MCF 10A (cell line): Measurements from ENCODE around the gene BICD2. TPM values are rescaled to one million over a fixed set of nuclear protein-coding genes. Genes with fewer than 3 reads are reported as not detected.

ENCODE experiments used
- BruUV-seq: library from RNA; stranded (reverse); fragments of 400-500 nt; replicated peaks from 2 replicates; lab custom pipeline; 2021; lab: Mats Ljungman, UMichigan
- CTCF ChIA-PET: fragments of 300-600 bp; sonication (Branson Sonifier 250); formaldehyde crosslinking; extraction: SDS; loops from one replicate; lab custom pipeline; 2021; ENCODE audit warnings: antibody characterized with exemption, inconsistent platforms; lab: Yijun Ruan, JAX
- POLR2A ChIA-PET: fragments of 300-600, 350-650 bp; sonication (Branson Sonifier 250); formaldehyde crosslinking; extraction: SDS; loops from one replicate; lab custom pipeline; 2020; ENCODE audit warnings: antibody characterized with exemption, inconsistent platforms; lab: Yijun Ruan, JAX
- DNase-seq: peaks from one replicate; pipeline ENCODE4 v3.0.0-alpha.2; 2018; ENCODE audit not compliant: unreplicated experiment
- H3K27ac Mint-ChIP-seq: one replicate; pipeline ENCODE4 v1.8.0; 2022; ENCODE audit warnings: mild to moderate bottlenecking, low read depth, mixed read lengths; ENCODE audit not compliant: unreplicated experiment
- H3K27me3 Mint-ChIP-seq: one replicate; pipeline ENCODE4 v1.8.0; 2022; ENCODE audit warnings: mixed read lengths; ENCODE audit not compliant: insufficient read depth, unreplicated experiment
- H3K36me3 Mint-ChIP-seq: one replicate; pipeline ENCODE4 v1.8.0; 2022; ENCODE audit warnings: mild to moderate bottlenecking, moderate library complexity, mixed read lengths; ENCODE audit not compliant: insufficient read depth, unreplicated experiment
- H3K4me1 Mint-ChIP-seq: one replicate; pipeline ENCODE4 v1.8.0; 2022; ENCODE audit warnings: mixed read lengths; ENCODE audit not compliant: insufficient read depth, unreplicated experiment
- H3K4me3 Mint-ChIP-seq: one replicate; pipeline ENCODE4 v1.8.0; 2022; ENCODE audit warnings: mild to moderate bottlenecking, moderate library complexity, mixed read lengths; ENCODE audit not compliant: unreplicated experiment
- H3K9me3 Mint-ChIP-seq: one replicate; pipeline ENCODE4 v1.8.0; 2022; ENCODE audit warnings: mixed read lengths; ENCODE audit not compliant: unreplicated experiment
- CTCF ChIP-seq: fragments of 200-600 bp; IDR thresholded peaks from one replicate; pipeline ENCODE4 v1.8.0; 2022; ENCODE audit warnings: antibody characterized with exemption, mild to moderate bottlenecking; ENCODE audit not compliant: unreplicated experiment
- intact Hi-C: fragments of 100-400 bp; cut with micrococcal nuclease; formaldehyde crosslinking; loops from 2 replicates; pipeline ENCODE4 v1.14.1; 2022
- total RNA-seq: library from RNA; stranded (reverse); gene quantifications from 2 replicates; pipeline ENCODE4 v1.2.3, GENCODE V29; 2022

The BICD2 gene
- total RNA-seq, 1 experiment from 2014 or later, result 23.5 TPM

GRCh38 chr9:92730897-92731296, 33.7 kb downstream of the BICD2 start:
- CTCF ChIA-PET, result no interaction called here
- H3K27ac Mint-ChIP-seq, result no peak overlapping the region
- H3K4me1 Mint-ChIP-seq, result peaks cover 12% of the 10 kb centered on the region
- no peaks in the 10 kb centered on the region for H3K9me3 Mint-ChIP-seq
- intact Hi-C loops, result no loop called here
- H3K4me3 Mint-ChIP-seq, result no peak overlapping the region
- peaks cover 39% of the 10 kb centered on the region for H3K36me3 Mint-ChIP-seq
- no peaks in the 10 kb centered on the region for H3K27me3 Mint-ChIP-seq
- DNase-seq, result no peak
- POLR2A ChIA-PET, result no interaction called here
- BruUV-seq, result no TSS peak
- no peak for TF ChIP-seq CTCF

- intact Hi-C loops, result no loop called here
- H3K27ac Mint-ChIP-seq, result peak overlapping the region; percentile 12
- H3K4me3 Mint-ChIP-seq, result no peak overlapping the region
- no TSS peak for BruUV-seq
- no peaks in the 10 kb centered on the region for H3K27me3 Mint-ChIP-seq
- TF ChIP-seq CTCF, result no peak
- POLR2A ChIA-PET, result interaction anchor here (0.9 kb wide), 1 partner anchor 14 kb away, joined by 3 read pairs; no protein-coding TSS in a partner anchor
- H3K9me3 Mint-ChIP-seq, result no peaks in the 10 kb centered on the region
- CTCF ChIA-PET, result interaction anchor here (1.1 kb wide), 1 partner anchor 61 kb away, joined by 3 read pairs; no protein-coding TSS in a partner anchor
- DNase-seq, result no peak
- peaks cover 5% of the 10 kb centered on the region for H3K4me1 Mint-ChIP-seq
- peaks cover 39% of the 10 kb centered on the region for H3K36me3 Mint-ChIP-seq
Observed at GRCh38 chr9:92729735-92730155, 34.9 kb downstream of the BICD2 start.

GRCh38 chr9:92728831-92729734, 35.5 kb downstream of the BICD2 start:
- intact Hi-C loops, result no loop called here
- Mint-ChIP-seq H3K27me3 (no peaks in the 10 kb centered on the region), H3K4me1 (peaks cover 11% of the 10 kb centered on the region), H3K36me3 (peaks cover 43% of the 10 kb centered on the region), H3K4me3 (no peak overlapping the region), H3K27ac (no peak overlapping the region), H3K9me3 (no peaks in the 10 kb centered on the region)
- no peak for DNase-seq
- CTCF ChIA-PET, result interaction anchor here (0.8 to 1.5 kb wide), 3 partner anchors 12 to 62 kb away, joined by 3 to 6 read pairs (median 3); no protein-coding TSS in a partner anchor
- POLR2A ChIA-PET, result interaction anchor here (0.9 kb wide), 1 partner anchor 13 kb away, joined by 3 read pairs; no protein-coding TSS in a partner anchor
- TF ChIP-seq CTCF, result no peak
- BruUV-seq, result no TSS peak
